ENCODE results near the gene POLR1H.

POLR1H gene

GRCh38 chr6:30062471-30063178, 1.6 kb downstream of the POLR1H start:
- DNase-seq = no peak

GRCh38 chr6:30063315-30063714, 2.2 kb downstream of the POLR1H start:
- DNase-seq = no peak

- no peak for DNase-seq
Measured at GRCh38 chr6:30066082-30066481, 5.0 kb downstream of the POLR1H start.

- peak; percentile 100 for DNase-seq
Measured at GRCh38 chr6:30066577-30067459, 5.8 kb downstream of the POLR1H start, which contains the start of gene PPP1R11. TSS of gene PPP1R11 (plus strand) at chr6:30067198. CDS start at chr6:30067411, 213 bp downstream.

- no peak for DNase-seq
Measured at GRCh38 chr6:30067460-30068139, 6.5 kb downstream of the POLR1H start.

- no peak for DNase-seq
Measured at GRCh38 chr6:30071081-30071818, 10.2 kb downstream of the POLR1H start.

GRCh38 chr6:30071858-30072257, 10.8 kb downstream of the POLR1H start:
- no peak for DNase-seq

- DNase-seq = no peak
Measured at GRCh38 chr6:30073489-30074235, 12.6 kb downstream of the POLR1H start.

GRCh38 chr6:30074331-30075093, 13.4 kb downstream of the POLR1H start:
- no peak for DNase-seq

GRCh38 chr6:30075094-30075789, 14.2 kb downstream of the POLR1H start, which contains the start of gene RNF39:
TSS of gene RNF39 (minus strand) at chr6:30075769. CDS start at chr6:30075585, 184 bp downstream.
- DNase-seq = no peak

- no peak for DNase-seq
Measured at GRCh38 chr6:30075790-30076732, 15.0 kb downstream of the POLR1H start.

- DNase-seq = no peak
Measured at GRCh38 chr6:30077218-30077617, 16.2 kb downstream of the POLR1H start.

GRCh38 chr6:30087876-30088275, 26.8 kb downstream of the POLR1H start:
- DNase-seq = no peak

- DNase-seq = no peak
Measured at GRCh38 chr6:30091577-30092381, 30.7 kb downstream of the POLR1H start.

- DNase-seq = no peak
Measured at GRCh38 chr6:30092852-30093543, 31.9 kb downstream of the POLR1H start.

- no peak for DNase-seq
Measured at GRCh38 chr6:30093951-30094661, 33.0 kb downstream of the POLR1H start.

GRCh38 chr6:30096829-30097228, 35.8 kb downstream of the POLR1H start:
- no peak for DNase-seq

Data from CD4-positive, alpha-beta T cell treated with Interleukin-15 for 1 hour (primary cell).